GM12892 (cell line): ENCODE measurements around the gene PSMD3.
"Not testable (repeated sequence)": the region's sequence is repeated elsewhere in the genome, so short reads cannot be mapped to it uniquely, and the experiment has no call there.

Experiments
- POLR2A ChIP-seq: IDR thresholded peaks from 2 replicates; pipeline ENCODE4 v1.6.1; 2011; ENCODE audit warnings: low read depth, low read length, control low read depth
- POLR2AphosphoS5 ChIP-seq: IDR thresholded peaks from 2 replicates; pipeline ENCODE4 v1.6.1; 2011; ENCODE audit warnings: low read depth, low read length, control low read depth

- TF ChIP-seq POLR2A, POLR2AphosphoS5: not testable (repeated sequence)
These were observed 30.4 kb downstream of the PSMD3 start for GRCh38 chr17:40010946-40011500.
